Neuronal stem cell (in vitro differentiated cells): ENCODE measurements around the gene CLEC17A.
"Not testable (repeated sequence)": the region's sequence is repeated elsewhere in the genome, so short reads cannot be mapped to it uniquely, and the experiment has no call there.

Source experiments
- DNase-seq: peaks from one replicate; pipeline ENCODE4 v3.0.0-alpha.2; 2013; ENCODE audit warnings: low spot score
- H2AFZ ChIP-seq: one replicate; pipeline ENCODE4 v1.6.1; 2013; ENCODE audit warnings: mild to moderate bottlenecking, low read length, inconsistent platforms
- H2AK5ac ChIP-seq: 2 replicates; pipeline ENCODE4 v1.6.1; 2013; ENCODE audit warnings: low read depth, mild to moderate bottlenecking, inconsistent platforms, low read length, moderate library complexity, mixed read lengths
- H2BK120ac ChIP-seq: 2 replicates; pipeline ENCODE4 v1.6.1; 2013; ENCODE audit warnings: low read depth, mild to moderate bottlenecking, inconsistent platforms, low read length, moderate library complexity, mixed read lengths
- H2BK12ac ChIP-seq: one replicate; pipeline ENCODE4 v1.6.1; 2013; ENCODE audit warnings: low read length, inconsistent platforms
- H2BK15ac ChIP-seq: 2 replicates; pipeline ENCODE4 v1.6.1; 2013; ENCODE audit warnings: mild to moderate bottlenecking, low read length, inconsistent platforms, mixed read lengths
- H2BK5ac ChIP-seq: one replicate; pipeline ENCODE4 v1.6.1; 2013; ENCODE audit warnings: inconsistent platforms, mild to moderate bottlenecking, low read length, moderate library complexity
- H3K14ac ChIP-seq: one replicate; pipeline ENCODE4 v1.6.1; 2013; ENCODE audit warnings: low read length, inconsistent platforms
- H3K18ac ChIP-seq: 2 replicates; pipeline ENCODE4 v1.6.1; 2013; ENCODE audit warnings: low read length, inconsistent platforms
- H3K23ac ChIP-seq: 2 replicates; pipeline ENCODE4 v1.6.1; 2013; ENCODE audit warnings: low read depth, mild to moderate bottlenecking, mixed read lengths, low read length, inconsistent platforms; ENCODE audit not compliant: poor library complexity
- H3K27ac ChIP-seq: replicated peaks from 3 replicates; pipeline ENCODE4 v1.5.1; 2013; ENCODE audit warnings: low read length, inconsistent platforms
- H3K27me3 ChIP-seq, 3 experiments: 2 replicates each; pipeline ENCODE4 v1.6.1; 2013; ENCODE audit warnings: low read length in 3 of 3, mild to moderate bottlenecking in 2 of 3, inconsistent platforms in 1 of 3, low read depth in 1 of 3, mixed read lengths in 1 of 3, moderate library complexity in 1 of 3; ENCODE audit not compliant: control insufficient read depth in 3 of 3, insufficient read depth in 3 of 3
- H3K36me3 ChIP-seq, 2 donors: replicated peaks in 1 of 2; 2 replicates each; pipeline ENCODE4 v1.6.1; 2013; ENCODE audit warnings: low read length in 2 of 2; ENCODE audit not compliant: control insufficient read depth in 2 of 2, insufficient read depth in 2 of 2
- H3K4ac ChIP-seq: 2 replicates; pipeline ENCODE4 v1.6.1; 2013; ENCODE audit warnings: inconsistent platforms, mild to moderate bottlenecking, low read length, moderate library complexity
- H3K4me1 ChIP-seq, 2 donors: 1 replicate in 1 of 2; 2 replicates in 1 of 2; pipeline ENCODE4 v1.6.1; 2013; ENCODE audit warnings: low read length in 2 of 2, low read depth in 1 of 2; ENCODE audit not compliant: control insufficient read depth in 2 of 2, insufficient read depth in 1 of 2
- H3K4me2 ChIP-seq: one replicate; pipeline ENCODE4 v1.6.1; 2013; ENCODE audit warnings: mild to moderate bottlenecking, low read length, inconsistent platforms; ENCODE audit not compliant: insufficient read depth, poor library complexity, severe bottlenecking
- H3K4me3 ChIP-seq, 2 donors: 2 replicates each; pipeline ENCODE4 v1.5.1; 2013; ENCODE audit warnings: low read length in 2 of 2, mild to moderate bottlenecking in 2 of 2, inconsistent platforms in 1 of 2, moderate library complexity in 1 of 2
- H3K79me1 ChIP-seq: one replicate; pipeline ENCODE4 v1.6.1; 2013; ENCODE audit warnings: low read depth, mild to moderate bottlenecking, inconsistent platforms, low read length, moderate library complexity
- H3K9ac ChIP-seq: one replicate; pipeline ENCODE4 v1.6.1; 2013; ENCODE audit warnings: mild to moderate bottlenecking, low read depth, low read length, inconsistent platforms; ENCODE audit not compliant: poor library complexity
- H3K9me3 ChIP-seq, 2 donors: replicated peaks in 1 of 2; 2 replicates each; pipeline versions ENCODE3 to v1.6.1; 2013; ENCODE audit warnings: low read length in 2 of 2, mild to moderate bottlenecking in 2 of 2, inconsistent platforms in 1 of 2, low read depth in 1 of 2, mixed read lengths in 1 of 2, moderate library complexity in 1 of 2; ENCODE audit not compliant: control insufficient read depth in 2 of 2, insufficient read depth in 1 of 2
- H4K8ac ChIP-seq: one replicate; pipeline ENCODE4 v1.6.1; 2013; ENCODE audit warnings: low read depth, mild to moderate bottlenecking, inconsistent platforms, low read length, moderate library complexity
- H4K91ac ChIP-seq: one replicate; pipeline ENCODE4 v1.6.1; 2013; ENCODE audit warnings: low read length, low read depth, mild to moderate bottlenecking, inconsistent platforms; ENCODE audit not compliant: poor library complexity
- WGBS, 2 donors: extraction: QIAGEN DNeasy Blood & Tissue Kit; methylation state at CpG; one replicate each; pipeline ENCODE4 v1.1.7; 2013; ENCODE audit warnings: missing lambda C conversion rate in 2 of 2, mixed read lengths in 1 of 2; ENCODE audit not compliant: insufficient read length in 2 of 2, insufficient replicate concordance in 1 of 2; ENCODE audit errors: extremely low coverage in 2 of 2; 5-methylcytosine and 5-hydroxymethylcytosine counted together

CLEC17A gene

GRCh38 chr19:14577885-14578427 is 4.9 kb upstream of the CLEC17A start:
- Histone ChIP-seq H2BK12ac (no peak overlapping the region), H3K18ac (no peak overlapping the region), H3K9me3 (no peaks in the 10 kb centered on the region), H2BK15ac (no peak overlapping the region), H3K27me3 (no peaks in the 10 kb centered on the region), H4K8ac (no peak overlapping the region), H3K36me3 (no peaks in the 10 kb centered on the region), H3K27ac (no peak overlapping the region), H3K14ac (no peak overlapping the region), H3K79me1 (no peaks in the 10 kb centered on the region), H2BK5ac (no peak overlapping the region), H3K4ac (no peak overlapping the region), H3K4me3 (peak overlapping the region in 1 of 2 donors; percentile 63), H2BK120ac (no peak overlapping the region), H3K23ac (no peak overlapping the region), H2AFZ (peak overlapping the region; percentile 72), H3K4me2 (no peak overlapping the region), H3K4me1 (no peaks in the 10 kb centered on the region), H4K91ac (no peak overlapping the region), H2AK5ac (no peak overlapping the region), H3K9ac (no peak overlapping the region)
- no peak for DNase-seq
- no CpG with 5 or more reads among the region's 6 CpGs for WGBS, 2 donors

GRCh38 chr19:14580623-14581237 is 2.2 kb upstream of the CLEC17A start:
- no peaks in the 10 kb centered on the region for H3K36me3 ChIP-seq
- H2AFZ ChIP-seq: no peak overlapping the region
- no peak overlapping the region for H3K14ac ChIP-seq
- DNase-seq: no peak
- H2BK120ac ChIP-seq: no peak overlapping the region
- no peaks in the 10 kb centered on the region for H3K9me3 ChIP-seq
- H3K18ac ChIP-seq: no peak overlapping the region
- no peak overlapping the region for H3K27ac ChIP-seq
- H3K4me3 ChIP-seq: no peak overlapping the region
- H2BK15ac ChIP-seq: no peak overlapping the region
- WGBS, 2 donors: no CpG with 5 or more reads among the region's 6 CpGs
- H3K27me3 ChIP-seq: no peaks in the 10 kb centered on the region
- H4K8ac ChIP-seq: no peak overlapping the region
- no peak overlapping the region for H3K9ac ChIP-seq
- H2AK5ac ChIP-seq: no peak overlapping the region
- no peak overlapping the region for H3K4ac ChIP-seq
- no peak overlapping the region for H2BK5ac ChIP-seq
- no peak overlapping the region for H4K91ac ChIP-seq
- H3K79me1 ChIP-seq: no peaks in the 10 kb centered on the region
- H2BK12ac ChIP-seq: no peak overlapping the region
- H3K4me1 ChIP-seq: no peaks in the 10 kb centered on the region
- no peak overlapping the region for H3K4me2 ChIP-seq
- H3K23ac ChIP-seq: no peak overlapping the region

GRCh38 chr19:14584372-14584771 is 1.5 kb downstream of the CLEC17A start:
- H4K91ac ChIP-seq, H4K8ac ChIP-seq, H2BK15ac ChIP-seq, H3K27me3 ChIP-seq, H3K4me3 ChIP-seq, H3K18ac ChIP-seq, DNase-seq, H2BK5ac ChIP-seq, H2AK5ac ChIP-seq, H3K4me2 ChIP-seq, H3K9me3 ChIP-seq, H3K4me1 ChIP-seq, H2BK12ac ChIP-seq, H3K14ac ChIP-seq, H3K4ac ChIP-seq, H3K36me3 ChIP-seq, H3K23ac ChIP-seq, H3K9ac ChIP-seq, H3K27ac ChIP-seq, H3K79me1 ChIP-seq, H2AFZ ChIP-seq, H2BK120ac ChIP-seq: not testable (repeated sequence)
- WGBS, 2 donors: no CpG with 5 or more reads among the region's 5 CpGs

GRCh38 chr19:14585187-14585586 is 2.3 kb downstream of the CLEC17A start:
- not testable (repeated sequence) for H3K18ac ChIP-seq, H3K4me3 ChIP-seq, H3K14ac ChIP-seq, H4K8ac ChIP-seq, H3K27ac ChIP-seq, H3K36me3 ChIP-seq, H3K4ac ChIP-seq, H4K91ac ChIP-seq, H2AK5ac ChIP-seq, H3K79me1 ChIP-seq, H2BK5ac ChIP-seq, H3K4me1 ChIP-seq, DNase-seq, H3K9ac ChIP-seq, H2BK120ac ChIP-seq, H3K4me2 ChIP-seq, H2BK12ac ChIP-seq, H3K27me3 ChIP-seq, H2BK15ac ChIP-seq, H2AFZ ChIP-seq, H3K9me3 ChIP-seq, H3K23ac ChIP-seq
- WGBS, 2 donors: no CpG with 5 or more reads among the region's 3 CpGs
